Stimulated activated naive CD8-positive, alpha-beta T cell treated with anti-CD3 and anti-CD28 coated beads, Interleukin-15, Interleukin-2, amounts not matched to agents 100 ng/mL and 50 ng/mL, for 24 hours (primary cell): ENCODE data around the gene MUC15.

Experiments used
- H3K27ac Mint-ChIP-seq: one replicate; pipeline ENCODE4 v1.8.0; 2021; ENCODE audit warnings: mild to moderate bottlenecking, mixed read lengths
- H3K27me3 Mint-ChIP-seq: one replicate; pipeline ENCODE4 v1.8.0; 2021; ENCODE audit warnings: mixed read lengths
- H3K36me3 Mint-ChIP-seq: one replicate; pipeline ENCODE4 v1.8.0; 2021; ENCODE audit warnings: low read depth, mixed read lengths
- H3K4me1 Mint-ChIP-seq: one replicate; pipeline ENCODE4 v1.8.0; 2021; ENCODE audit warnings: low read depth, mixed read lengths
- H3K4me3 Mint-ChIP-seq: one replicate; pipeline ENCODE4 v1.8.0; 2021; ENCODE audit warnings: mild to moderate bottlenecking, mixed read lengths
- H3K9me3 Mint-ChIP-seq: one replicate; pipeline ENCODE4 v1.8.0; 2021; ENCODE audit warnings: mixed read lengths

The MUC15 gene

GRCh38 chr11:26587073-26587472, 15.0 kb upstream of the MUC15 start:
- peaks cover 4% of the 10 kb centered on the region for H3K9me3 Mint-ChIP-seq
- H3K27me3 Mint-ChIP-seq: no peaks in the 10 kb centered on the region
- H3K36me3 Mint-ChIP-seq: no peaks in the 10 kb centered on the region
- H3K4me3 Mint-ChIP-seq: no peak overlapping the region
- no peak overlapping the region for H3K27ac Mint-ChIP-seq
- H3K4me1 Mint-ChIP-seq: no peaks in the 10 kb centered on the region

- no peaks in the 10 kb centered on the region for H3K4me1 Mint-ChIP-seq
- no peak overlapping the region for H3K27ac Mint-ChIP-seq
- H3K27me3 Mint-ChIP-seq: no peaks in the 10 kb centered on the region
- no peaks in the 10 kb centered on the region for H3K9me3 Mint-ChIP-seq
- no peaks in the 10 kb centered on the region for H3K36me3 Mint-ChIP-seq
- H3K4me3 Mint-ChIP-seq: no peak overlapping the region
These were observed 12.8 kb upstream of the MUC15 start for GRCh38 chr11:26584818-26585217.

GRCh38 chr11:26583550-26583949, 11.5 kb upstream of the MUC15 start:
- Mint-ChIP-seq H3K4me1 (no peaks in the 10 kb centered on the region), H3K4me3 (no peak overlapping the region), H3K9me3 (no peaks in the 10 kb centered on the region)

GRCh38 chr11:26580929-26581328, 8.9 kb upstream of the MUC15 start:
- H3K27ac Mint-ChIP-seq: no peak overlapping the region
- no peaks in the 10 kb centered on the region for H3K27me3 Mint-ChIP-seq
- H3K4me1 Mint-ChIP-seq: no peaks in the 10 kb centered on the region
- no peaks in the 10 kb centered on the region for H3K36me3 Mint-ChIP-seq
- H3K4me3 Mint-ChIP-seq: no peak overlapping the region
- no peaks in the 10 kb centered on the region for H3K9me3 Mint-ChIP-seq

More at GRCh38 chr11:26583550-26583949, 11.5 kb upstream of the MUC15 start:
- Mint-ChIP-seq H3K36me3 (no peaks in the 10 kb centered on the region), H3K27ac (no peak overlapping the region), H3K27me3 (no peaks in the 10 kb centered on the region)

- Mint-ChIP-seq H3K4me1 (no peaks in the 10 kb centered on the region), H3K9me3 (no peaks in the 10 kb centered on the region), H3K36me3 (no peaks in the 10 kb centered on the region), H3K4me3 (no peak overlapping the region), H3K27ac (no peak overlapping the region), H3K27me3 (no peaks in the 10 kb centered on the region)
These were observed 7.6 kb upstream of the MUC15 start for GRCh38 chr11:26579683-26580082.

GRCh38 chr11:26578998-26579661, 7.1 kb upstream of the MUC15 start:
- Mint-ChIP-seq H3K9me3 (no peaks in the 10 kb centered on the region), H3K36me3 (no peaks in the 10 kb centered on the region)

GRCh38 chr11:26575946-26576345, 3.9 kb upstream of the MUC15 start:
- no peaks in the 10 kb centered on the region for H3K27me3 Mint-ChIP-seq

More at GRCh38 chr11:26578998-26579661, 7.1 kb upstream of the MUC15 start:
- Mint-ChIP-seq H3K27me3 (no peaks in the 10 kb centered on the region), H3K4me3 (no peak overlapping the region), H3K27ac (no peak overlapping the region), H3K4me1 (no peaks in the 10 kb centered on the region)

GRCh38 chr11:26573896-26574295, 1.8 kb upstream of the MUC15 start:
- H3K9me3 Mint-ChIP-seq: no peaks in the 10 kb centered on the region
- no peaks in the 10 kb centered on the region for H3K36me3 Mint-ChIP-seq
- H3K27ac Mint-ChIP-seq: no peak overlapping the region
- H3K27me3 Mint-ChIP-seq: no peaks in the 10 kb centered on the region
- no peak overlapping the region for H3K4me3 Mint-ChIP-seq
- H3K4me1 Mint-ChIP-seq: no peaks in the 10 kb centered on the region

More at GRCh38 chr11:26575946-26576345, 3.9 kb upstream of the MUC15 start:
- Mint-ChIP-seq H3K4me3 (no peak overlapping the region), H3K27ac (no peak overlapping the region), H3K4me1 (no peaks in the 10 kb centered on the region), H3K36me3 (no peaks in the 10 kb centered on the region), H3K9me3 (no peaks in the 10 kb centered on the region)

- Mint-ChIP-seq H3K36me3 (no peaks in the 10 kb centered on the region), H3K4me1 (no peaks in the 10 kb centered on the region), H3K9me3 (no peaks in the 10 kb centered on the region), H3K4me3 (no peak overlapping the region), H3K27me3 (no peaks in the 10 kb centered on the region), H3K27ac (no peak overlapping the region)
These were observed 823 bp upstream of the MUC15 start for GRCh38 chr11:26572770-26573402.

- Mint-ChIP-seq H3K9me3 (no peaks in the 10 kb centered on the region), H3K27ac (no peak overlapping the region), H3K4me1 (no peaks in the 10 kb centered on the region), H3K4me3 (no peak overlapping the region), H3K36me3 (no peaks in the 10 kb centered on the region), H3K27me3 (no peaks in the 10 kb centered on the region)
These were observed 2.4 kb downstream of the MUC15 start for GRCh38 chr11:26569646-26570045.

- Mint-ChIP-seq H3K4me3 (no peak overlapping the region), H3K36me3 (no peaks in the 10 kb centered on the region), H3K4me1 (no peaks in the 10 kb centered on the region), H3K9me3 (peaks cover 5% of the 10 kb centered on the region), H3K27ac (no peak overlapping the region), H3K27me3 (no peaks in the 10 kb centered on the region)
These were observed 13.9 kb downstream of the MUC15 start for GRCh38 chr11:26558190-26558589.

GRCh38 chr11:26557666-26558065, 14.4 kb downstream of the MUC15 start:
- H3K27me3 Mint-ChIP-seq: no peaks in the 10 kb centered on the region
- no peaks in the 10 kb centered on the region for H3K36me3 Mint-ChIP-seq
- H3K4me1 Mint-ChIP-seq: no peaks in the 10 kb centered on the region
- H3K27ac Mint-ChIP-seq: no peak overlapping the region
- no peak overlapping the region for H3K4me3 Mint-ChIP-seq
- peaks cover 5% of the 10 kb centered on the region for H3K9me3 Mint-ChIP-seq

- H3K27ac Mint-ChIP-seq: no peak overlapping the region
- H3K27me3 Mint-ChIP-seq: no peaks in the 10 kb centered on the region
- no peaks in the 10 kb centered on the region for H3K36me3 Mint-ChIP-seq
- no peaks in the 10 kb centered on the region for H3K4me1 Mint-ChIP-seq
- no peak overlapping the region for H3K4me3 Mint-ChIP-seq
- peaks cover 5% of the 10 kb centered on the region for H3K9me3 Mint-ChIP-seq
These were observed 15.5 kb downstream of the MUC15 start for GRCh38 chr11:26556582-26556981.

- no peak overlapping the region for H3K27ac Mint-ChIP-seq
- no peaks in the 10 kb centered on the region for H3K4me1 Mint-ChIP-seq
- H3K9me3 Mint-ChIP-seq: peaks cover 5% of the 10 kb centered on the region
- H3K36me3 Mint-ChIP-seq: no peaks in the 10 kb centered on the region
- no peak overlapping the region for H3K4me3 Mint-ChIP-seq
- H3K27me3 Mint-ChIP-seq: no peaks in the 10 kb centered on the region
These were observed 17.6 kb downstream of the MUC15 start for GRCh38 chr11:26554455-26554854.

GRCh38 chr11:26553182-26553581, 18.9 kb downstream of the MUC15 start:
- Mint-ChIP-seq H3K4me3 (no peak overlapping the region), H3K27ac (no peak overlapping the region), H3K27me3 (no peaks in the 10 kb centered on the region), H3K4me1 (no peaks in the 10 kb centered on the region), H3K9me3 (peaks cover 5% of the 10 kb centered on the region), H3K36me3 (no peaks in the 10 kb centered on the region)
